GM21786 (cell line): ENCODE data around the gene LSAMP.
A peak's percentile ranks its signal among the peaks of the same experiment; 100 is the strongest.

Experiments
- ATAC-seq: cut with Tn5 transposase; IDR thresholded peaks from one replicate; pipeline ENCODE4 v1.9.1; 2021; ENCODE audit not compliant: unreplicated experiment

Gene LSAMP

GRCh38 chr3:116032176-116032575 is 413.1 kb downstream of the LSAMP start:
- no peak for ATAC-seq

GRCh38 chr3:116030131-116030850 is 415.0 kb downstream of the LSAMP start:
- ATAC-seq, result no peak

GRCh38 chr3:116029266-116029665 is 416.0 kb downstream of the LSAMP start:
- no peak for ATAC-seq

GRCh38 chr3:116028157-116028556 is 417.1 kb downstream of the LSAMP start:
- ATAC-seq, result no peak

GRCh38 chr3:116020989-116021388 is 424.3 kb downstream of the LSAMP start:
- no peak for ATAC-seq

GRCh38 chr3:116020495-116020894 is 424.8 kb downstream of the LSAMP start:
- ATAC-seq, result peak; percentile 68

GRCh38 chr3:116019254-116019763 is 426.0 kb downstream of the LSAMP start:
- no peak for ATAC-seq

- no peak for ATAC-seq
These were observed 426.6 kb downstream of the LSAMP start for GRCh38 chr3:116018646-116019045.

GRCh38 chr3:116015931-116016330 is 429.4 kb downstream of the LSAMP start:
- ATAC-seq, result no peak

- ATAC-seq, result no peak
These were observed 438.3 kb downstream of the LSAMP start for GRCh38 chr3:116007000-116007399.

GRCh38 chr3:116005404-116005803 is 439.9 kb downstream of the LSAMP start:
- ATAC-seq, result no peak

- ATAC-seq, result no peak
These were observed 443.1 kb downstream of the LSAMP start for GRCh38 chr3:116002235-116002634.

GRCh38 chr3:116001151-116001621 is 444.1 kb downstream of the LSAMP start:
- ATAC-seq, result no peak

GRCh38 chr3:116000311-116000710 is 445.0 kb downstream of the LSAMP start:
- peak; percentile 90 for ATAC-seq

GRCh38 chr3:115999613-116000012 is 445.7 kb downstream of the LSAMP start:
- no peak for ATAC-seq

- no peak for ATAC-seq
These were observed 446.2 kb downstream of the LSAMP start for GRCh38 chr3:115999001-115999585.

GRCh38 chr3:115996420-115997108 is 448.7 kb downstream of the LSAMP start:
- ATAC-seq, result no peak

GRCh38 chr3:115990669-115991068 is 454.6 kb downstream of the LSAMP start:
- ATAC-seq, result no peak

GRCh38 chr3:115989684-115990421 is 455.4 kb downstream of the LSAMP start:
- no peak for ATAC-seq

GRCh38 chr3:115986555-115987207 is 458.6 kb downstream of the LSAMP start:
- peak; percentile 48 for ATAC-seq

GRCh38 chr3:115982629-115983028 is 462.7 kb downstream of the LSAMP start:
- no peak for ATAC-seq
